Panc1 (cell line): ENCODE measurements around the gene RASD2. TPM values are rescaled to one million over a fixed set of nuclear protein-coding genes. Genes with fewer than 3 reads are reported as not detected.

Source experiments
- ATAC-seq: fragments of 200-7000 bp; cut with Tn5 transposase; 2 replicates; pipeline ENCODE4 v1.9.1; 2020; ENCODE audit warnings: mild to moderate bottlenecking, moderate library complexity
- BruUV-seq: library from RNA; stranded (reverse); fragments of 400-500 nt; replicated peaks from 2 replicates; lab custom pipeline; 2021; lab: Mats Ljungman, UMichigan
- CTCF ChIA-PET: fragments of 300-600 bp; sonication (Branson Sonifier 250); formaldehyde crosslinking; loops from one replicate; lab custom pipeline; 2022; ENCODE audit warnings: antibody characterized with exemption; lab: Charles Lee
- POLR2A ChIA-PET: fragments of 300-600 bp; sonication (Branson Sonifier 250); formaldehyde crosslinking; loops from one replicate; lab custom pipeline; 2022; ENCODE audit warnings: antibody characterized with exemption; lab: Charles Lee
- DNase-seq: peaks from one replicate; pipeline ENCODE4 v3.0.0-alpha.2; 2010; ENCODE audit warnings: low read depth, low spot score
- H3K27ac ChIP-seq: 2 replicates; pipeline ENCODE4 v1.5.1; 2011; ENCODE audit warnings: mild to moderate bottlenecking, low read length, inconsistent platforms
- H3K27me3 ChIP-seq: fragments of 200-500 bp; sonication (Bioruptor generic); 2 replicates; pipeline ENCODE4 v1.6.0; 2014; ENCODE audit warnings: low read length, inconsistent platforms; ENCODE audit not compliant: control insufficient read depth, insufficient read depth
- H3K36me3 ChIP-seq: fragments of 200-500 bp; sonication (Bioruptor generic); 2 replicates; pipeline ENCODE4 v1.5.1; 2014; ENCODE audit warnings: inconsistent platforms, mild to moderate bottlenecking, low read length, moderate library complexity; ENCODE audit not compliant: control insufficient read depth, insufficient read depth
- H3K4me1 ChIP-seq: 2 replicates; pipeline ENCODE4 v1.5.1; 2011; ENCODE audit warnings: inconsistent platforms, mild to moderate bottlenecking, low read length, moderate library complexity; ENCODE audit not compliant: control insufficient read depth, insufficient read depth
- H3K4me3 ChIP-seq, 2 experiments: 2 replicates each; pipeline ENCODE4 v1.5.1; 2011 to 2012; ENCODE audit warnings: low read depth in 2 of 2, low read length in 2 of 2, mild to moderate bottlenecking in 2 of 2, inconsistent platforms in 1 of 2, moderate library complexity in 1 of 2
- H3K9me3 ChIP-seq: fragments of 200-500 bp; sonication (Bioruptor generic); 2 replicates; pipeline ENCODE4 v1.5.1; 2014; ENCODE audit warnings: low read depth, mild to moderate bottlenecking, inconsistent platforms, low read length, moderate library complexity; ENCODE audit not compliant: control insufficient read depth, insufficient read depth
- CTCF ChIP-seq: fragments of 450-650 bp; IDR thresholded peaks from 2 replicates; pipeline ENCODE4 v1.5.1; 2017; ENCODE audit warnings: mild to moderate bottlenecking
- POLR2AphosphoS5 ChIP-seq: IDR thresholded peaks from 2 replicates; pipeline ENCODE4 v1.6.1; 2012; ENCODE audit warnings: mild to moderate bottlenecking, low read depth, low read length, moderate library complexity
- REST ChIP-seq, 2 experiments: IDR thresholded peaks; 2 replicates each; pipeline ENCODE4 v1.6.1; 2011 to 2012; ENCODE audit warnings: low read depth in 2 of 2, control low read depth in 1 of 2, low read length in 1 of 2, mild to moderate bottlenecking in 1 of 2, moderate library complexity in 1 of 2; ENCODE audit not compliant: insufficient read depth in 1 of 2
- SIN3A ChIP-seq: IDR thresholded peaks from 2 replicates; pipeline ENCODE4 v1.6.1; 2012; ENCODE audit warnings: low read depth, mild to moderate bottlenecking, low read length, moderate library complexity, borderline replicate concordance; ENCODE audit not compliant: insufficient read depth
- TCF7L2 ChIP-seq: IDR thresholded peaks from 2 replicates; pipeline ENCODE4 v1.6.1; 2011; ENCODE audit warnings: mild to moderate bottlenecking, low read depth, low read length, inconsistent platforms
- in situ Hi-C: cut with HindIII; loops from 2 replicates; pipeline ENCODE4 v1.10.0; 2016; ENCODE audit warnings: low sequenced_read_pairs, low pct_unique_long_range_greater_than_20kb
- intact Hi-C: fragments of 100-400 bp; cut with micrococcal nuclease; formaldehyde crosslinking; loops from one replicate; pipeline ENCODE4 v1.10.0; 2022; ENCODE audit not compliant: unreplicated experiment
- total RNA-seq: library from RNA; stranded (reverse); gene quantifications from one replicate; pipeline ENCODE4 v1.2.1, GENCODE V29; 2021; ENCODE audit not compliant: unreplicated experiment

The RASD2 gene
- total RNA-seq, 1 experiment from 2014 or later, result 26.7 TPM

GRCh38 chr22:35587896-35588295, 47.3 kb downstream of the RASD2 start:
- POLR2A ChIA-PET, result interaction anchor here (0.6 kb wide), 1 partner anchor 191 kb away, joined by 3 read pairs; no protein-coding TSS in a partner anchor
- Histone ChIP-seq H3K36me3 (no peaks in the 10 kb centered on the region), H3K27ac (peak overlapping the region; percentile 99), H3K27me3 (no peaks in the 10 kb centered on the region), H3K4me1 (peaks cover 74% of the 10 kb centered on the region), H3K4me3 (no peak overlapping the region), H3K9me3 (no peaks in the 10 kb centered on the region)
- no peak for ATAC-seq
- in situ Hi-C loops (no loop called here), intact Hi-C loops (loop anchor here (5.0 to 10.0 kb wide), 2 partner anchors 39 to 233 kb away; no protein-coding TSS in a partner anchor)
- BruUV-seq, result no TSS peak
- no peak for DNase-seq
- CTCF ChIA-PET, result interaction anchor here (1.2 kb wide), 1 partner anchor 237 kb away, joined by 3 read pairs; no protein-coding TSS in a partner anchor
- TF ChIP-seq POLR2AphosphoS5, result no peak
- no peak for TF ChIP-seq REST (IDR thresholded peaks at IDR 0.05; ENCODE audit: insufficient read depth in 1 of 2, low read depth in 2 of 2, low read length in 1 of 2)
- TF ChIP-seq CTCF, result no peak
- no peak for TF ChIP-seq SIN3A
- TF ChIP-seq TCF7L2, result no peak

GRCh38 chr22:35589071-35589755, 48.6 kb downstream of the RASD2 start:
- BruUV-seq, result no TSS peak
- ATAC-seq (peak; percentile 88), DNase-seq (peak; percentile 89)
- H3K4me1 ChIP-seq, result peaks cover 77% of the 10 kb centered on the region
- intact Hi-C loops, result loop anchor here (5.0 to 10.0 kb wide), 2 partner anchors 38 to 234 kb away; no protein-coding TSS in a partner anchor
- in situ Hi-C loops, result no loop called here
- no peaks in the 10 kb centered on the region for H3K27me3 ChIP-seq
- no peaks in the 10 kb centered on the region for H3K9me3 ChIP-seq
- H3K36me3 ChIP-seq, result no peaks in the 10 kb centered on the region
- TF ChIP-seq POLR2AphosphoS5, result no peak
- TF ChIP-seq CTCF, result no peak
- peak in 1 of 2 experiments; percentile 10; a peak in 1 of 4 replicates for TF ChIP-seq REST (IDR thresholded peaks at IDR 0.05; ENCODE audit: insufficient read depth in 1 of 2, low read depth in 2 of 2, low read length in 1 of 2)
- 0 out of 2 replicates have a peak, but pooled peaks have one; percentile 38 for TF ChIP-seq SIN3A
- TF ChIP-seq TCF7L2, result no peak
- CTCF ChIA-PET, result interaction anchor here (1.5 kb wide), 1 partner anchor 159 kb away, joined by 4 read pairs; no protein-coding TSS in a partner anchor
- POLR2A ChIA-PET, result no interaction called here
- no peak overlapping the region for H3K4me3 ChIP-seq
- peak overlapping the region; percentile 99 for H3K27ac ChIP-seq
